GM21786 (cell line): ENCODE measurements around the gene GPR173.

Source experiments
- ATAC-seq: cut with Tn5 transposase; IDR thresholded peaks from one replicate; pipeline ENCODE4 v1.9.1; 2021; ENCODE audit not compliant: unreplicated experiment

Gene GPR173, protein sequence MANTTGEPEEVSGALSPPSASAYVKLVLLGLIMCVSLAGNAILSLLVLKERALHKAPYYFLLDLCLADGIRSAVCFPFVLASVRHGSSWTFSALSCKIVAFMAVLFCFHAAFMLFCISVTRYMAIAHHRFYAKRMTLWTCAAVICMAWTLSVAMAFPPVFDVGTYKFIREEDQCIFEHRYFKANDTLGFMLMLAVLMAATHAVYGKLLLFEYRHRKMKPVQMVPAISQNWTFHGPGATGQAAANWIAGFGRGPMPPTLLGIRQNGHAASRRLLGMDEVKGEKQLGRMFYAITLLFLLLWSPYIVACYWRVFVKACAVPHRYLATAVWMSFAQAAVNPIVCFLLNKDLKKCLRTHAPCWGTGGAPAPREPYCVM

DNA sequence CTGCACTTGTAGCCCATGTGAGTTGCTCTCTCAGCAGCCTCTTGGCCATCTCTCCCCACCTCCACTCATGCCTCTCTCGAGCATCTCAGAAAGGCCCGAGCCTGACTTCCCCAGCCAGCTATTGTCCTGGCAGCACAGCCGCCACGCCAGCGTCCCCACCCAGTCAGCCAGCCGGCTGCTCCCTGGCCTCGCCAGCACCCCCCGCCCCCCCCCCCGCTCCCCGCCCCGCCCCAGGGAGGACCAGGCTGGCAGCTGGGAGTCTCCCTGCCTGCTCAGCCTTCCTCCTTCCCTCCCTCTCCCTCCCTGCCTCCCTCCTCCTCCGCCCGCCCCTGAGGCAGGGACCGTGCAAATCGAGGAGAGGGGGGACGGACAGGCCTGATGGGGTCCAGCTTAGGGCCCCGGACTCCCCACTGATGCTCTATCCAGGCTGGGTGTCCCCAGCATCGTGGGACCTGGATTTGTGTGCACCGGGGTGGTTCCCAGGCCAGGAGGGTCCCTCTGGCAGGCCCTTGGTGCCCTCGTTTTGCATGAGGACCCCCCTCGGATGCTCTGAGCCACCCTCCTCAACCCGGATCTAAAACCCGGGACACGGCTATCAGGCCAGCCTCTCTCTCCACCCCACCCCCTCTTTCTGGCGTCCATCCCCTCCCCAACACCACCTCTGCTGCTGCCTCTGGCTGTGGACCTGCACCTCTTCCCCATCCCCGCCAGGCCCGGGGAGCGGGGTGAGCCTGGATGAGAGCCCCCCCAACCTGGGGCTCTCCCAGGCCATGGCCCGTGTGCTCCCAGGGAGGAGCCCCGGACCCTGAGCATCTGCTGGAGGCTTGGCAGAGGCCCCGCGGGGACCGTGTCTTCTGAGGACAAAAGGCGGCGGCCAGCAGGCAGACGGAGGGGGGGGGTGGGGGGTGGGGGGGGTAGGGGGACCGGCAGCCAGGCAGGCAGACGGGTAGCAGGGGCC, at the start of gene GPR173:
GPR173 (plus strand) TSS at position 621 of the 958 bp plus-strand sequence. CDS start 27,833 bp downstream, outside the sequence.
- no peak for ATAC-seq

DNA sequence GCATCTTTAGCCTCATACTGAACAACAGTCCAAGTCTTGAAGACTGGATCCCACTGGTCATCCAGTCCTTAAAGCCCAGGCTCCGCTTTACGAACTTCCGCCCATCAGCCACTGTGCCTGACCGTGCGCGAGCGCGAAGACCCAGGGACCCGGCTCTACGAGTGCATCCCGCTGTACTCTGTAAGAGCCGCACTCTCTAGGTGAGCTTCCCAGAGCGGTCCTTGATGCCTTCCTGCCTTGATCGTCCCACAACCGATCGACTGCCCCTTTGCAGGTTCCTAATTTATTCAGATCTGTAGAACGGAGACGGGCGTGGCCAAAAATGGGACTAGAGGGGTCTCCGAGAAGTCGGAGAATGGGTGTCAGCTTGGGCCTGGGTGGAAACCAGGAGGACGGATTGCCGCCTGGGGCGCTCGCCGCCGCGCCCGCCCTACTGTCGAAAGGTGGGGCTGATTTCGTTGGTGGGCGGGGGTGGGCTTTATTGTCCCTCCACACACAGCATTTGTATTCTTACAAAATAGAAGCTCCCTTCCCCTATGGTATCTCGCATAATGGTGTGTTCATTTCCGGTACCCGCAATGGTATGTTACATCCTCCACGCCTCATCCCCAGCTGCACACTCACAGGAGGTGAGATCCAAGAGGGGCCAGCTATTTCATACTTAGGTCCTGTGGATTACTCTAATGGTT, 48.0 kb upstream of the GPR173 start:
- ATAC-seq = no peak

DNA sequence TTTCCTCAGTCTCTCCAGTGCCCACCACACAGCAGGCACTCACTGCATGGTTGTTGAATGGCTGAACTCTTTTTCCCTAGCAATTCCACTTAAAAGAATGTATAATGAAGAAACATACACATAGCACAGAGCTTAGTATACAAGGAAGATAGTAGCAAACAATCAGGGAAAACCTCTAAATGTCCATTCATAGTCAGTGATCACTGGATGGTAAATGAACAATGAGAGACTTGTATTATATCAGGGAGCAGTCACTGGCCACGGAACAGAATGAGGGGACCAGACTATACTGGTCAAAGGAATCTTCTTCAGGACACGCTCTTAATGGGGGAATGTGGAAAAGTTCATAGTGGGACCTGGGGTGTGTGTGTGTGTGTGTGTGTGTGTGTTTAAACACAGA, 46.6 kb upstream of the GPR173 start:
- no peak for ATAC-seq

DNA sequence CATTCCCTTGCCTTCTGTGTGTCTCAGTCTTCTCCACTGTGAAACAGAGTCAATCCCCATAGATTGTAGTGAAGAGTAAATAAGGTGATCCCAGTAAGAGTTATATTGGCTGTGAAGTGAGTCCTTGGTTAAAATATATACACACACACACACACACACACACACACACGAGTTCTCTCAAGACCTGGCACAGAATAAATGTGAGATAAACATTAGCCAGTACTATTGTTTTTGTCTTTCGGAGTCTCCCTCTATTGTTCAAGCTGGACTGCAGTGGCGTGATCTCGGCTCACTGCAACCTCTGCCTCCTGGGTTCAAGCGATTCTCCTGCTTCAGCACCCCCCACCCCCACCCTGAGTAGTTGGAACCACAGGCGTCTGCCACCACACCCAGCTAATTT, 45.5 kb upstream of the GPR173 start:
- no peak for ATAC-seq

DNA sequence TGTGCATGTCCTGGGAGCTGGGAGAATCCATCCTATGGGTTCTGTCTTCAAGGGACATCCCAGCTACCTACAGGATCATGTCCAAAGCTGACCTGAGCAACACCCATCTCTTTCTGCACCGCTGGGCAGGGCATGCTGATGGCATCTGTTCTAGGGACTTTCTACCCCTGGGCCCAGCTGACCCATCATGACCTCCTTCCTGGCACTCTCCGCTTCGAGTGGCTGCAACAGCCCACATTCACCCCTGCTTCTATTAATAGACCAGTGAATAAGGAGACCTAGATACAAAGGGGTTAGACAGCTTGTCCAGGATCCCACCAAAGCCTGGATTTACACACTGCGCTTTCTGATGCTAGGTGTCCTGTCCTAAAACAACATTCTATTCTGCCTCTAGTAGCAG, 44.6 kb upstream of the GPR173 start:
- ATAC-seq = no peak

DNA sequence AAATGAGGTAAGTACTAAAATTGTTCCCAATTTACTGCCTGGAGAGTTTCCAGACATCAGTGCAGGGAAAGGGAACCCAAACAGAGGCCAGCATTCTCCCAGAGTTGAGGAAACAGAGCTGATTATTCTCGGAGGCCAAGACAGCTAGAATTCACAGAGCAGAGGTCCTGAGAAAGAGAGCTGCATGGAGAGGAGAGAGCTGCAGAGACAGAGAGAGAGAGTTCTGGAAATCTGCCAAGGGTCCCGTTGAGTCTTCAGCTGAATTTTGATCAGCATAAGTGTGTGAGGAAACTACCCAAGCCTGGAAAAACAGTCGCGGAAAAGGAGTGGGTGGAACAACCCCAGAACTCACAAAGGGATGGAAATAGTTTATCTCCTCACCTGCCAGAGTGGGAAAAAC, 43.8 kb upstream of the GPR173 start:
- ATAC-seq = no peak

DNA sequence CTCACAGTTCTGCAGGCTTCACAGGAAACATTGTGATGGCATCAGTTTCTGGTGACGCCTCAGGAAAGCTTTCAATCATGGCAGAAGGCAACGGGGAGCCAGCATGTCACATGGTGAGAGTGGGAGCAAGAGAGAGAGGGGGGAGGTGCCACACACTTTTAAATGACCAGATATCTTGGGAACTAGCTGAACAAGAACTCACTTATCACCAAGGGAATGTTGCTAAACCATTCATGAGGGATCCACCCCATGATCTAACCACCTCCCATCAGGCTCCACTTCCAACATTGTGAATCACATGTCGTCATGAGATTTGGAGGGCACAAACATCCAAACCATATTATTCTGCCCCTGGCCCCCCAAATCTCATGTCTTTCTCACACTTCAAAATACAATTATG, 43.3 kb upstream of the GPR173 start:
- ATAC-seq = no peak

DNA sequence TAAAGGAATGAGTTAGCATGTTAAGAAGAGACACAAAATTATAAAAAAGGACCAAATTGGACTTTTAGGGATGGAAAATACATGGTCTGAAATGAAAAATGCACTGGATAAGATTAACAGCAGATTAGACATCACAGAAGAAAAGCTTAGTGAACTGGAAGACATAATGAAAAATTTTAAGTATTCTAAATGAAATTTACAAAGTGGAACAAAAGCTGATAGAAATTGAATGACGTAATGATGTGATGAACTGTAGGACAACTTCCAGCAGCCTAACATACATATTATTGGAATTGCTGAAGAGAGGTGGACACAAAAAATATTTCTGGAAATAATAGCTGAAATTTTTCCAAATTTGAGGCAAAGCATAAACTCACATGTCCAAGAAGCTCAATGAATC, 39.6 kb upstream of the GPR173 start:
- ATAC-seq = no peak

DNA sequence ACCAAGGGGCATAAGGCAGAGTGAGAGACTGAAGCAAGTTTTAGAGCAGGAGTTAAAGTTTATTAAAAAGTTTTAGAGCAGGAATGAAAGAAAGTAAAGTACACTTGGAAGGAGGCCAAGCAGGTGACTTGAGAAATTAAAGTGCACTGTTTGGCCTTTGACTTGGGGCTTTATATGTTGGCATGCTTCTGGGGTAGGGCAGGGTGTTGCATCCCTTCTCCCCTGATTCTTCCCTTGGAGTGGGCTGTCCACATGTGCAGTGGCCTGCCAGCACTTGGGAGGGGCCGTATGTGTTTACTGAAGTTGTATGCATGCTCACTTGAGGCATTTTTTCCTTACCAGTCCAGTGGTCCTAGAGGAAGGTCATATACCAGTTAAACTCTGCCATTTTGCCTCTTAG, 35.3 kb upstream of the GPR173 start:
- ATAC-seq = no peak

DNA sequence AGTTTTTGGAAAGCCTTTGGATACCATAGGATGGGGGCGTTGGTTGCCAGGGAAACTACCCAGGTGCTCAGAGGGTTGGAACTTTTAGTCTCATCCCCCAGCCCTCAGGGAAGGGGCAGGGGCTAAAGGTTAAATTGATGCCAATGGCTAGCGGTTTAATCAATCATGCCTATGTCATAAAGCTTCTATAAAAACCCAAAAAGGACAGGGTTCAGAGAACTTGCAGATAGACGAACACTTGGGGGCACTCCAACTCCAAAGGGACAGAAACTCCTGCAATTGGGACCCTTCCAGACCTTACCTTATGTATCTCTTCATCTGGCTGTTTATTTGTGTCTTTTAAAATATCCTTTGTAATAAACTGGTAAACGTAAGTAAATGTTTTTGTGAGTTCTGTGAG, 30.0 kb upstream of the GPR173 start:
- ATAC-seq = no peak

DNA sequence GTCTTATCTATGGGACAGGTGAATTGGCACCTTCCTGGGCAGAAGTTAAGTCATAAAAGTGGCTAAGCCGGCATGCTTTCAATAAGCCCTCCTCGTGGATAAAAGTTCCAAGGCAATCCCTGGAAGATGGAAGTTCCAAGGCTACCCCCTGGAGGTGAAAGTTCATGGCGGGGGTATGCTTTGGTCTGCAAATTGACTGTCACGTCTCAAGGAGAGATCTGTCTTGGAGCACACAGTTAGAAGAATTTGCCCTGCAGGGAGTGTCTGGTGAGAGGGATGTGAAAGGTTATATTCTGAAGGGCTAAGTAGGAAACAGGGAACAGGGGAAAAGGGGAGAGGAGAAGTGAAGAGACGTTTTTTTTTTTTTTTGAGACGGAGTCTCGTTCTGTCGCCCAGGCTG, 26.2 kb upstream of the GPR173 start:
- no peak for ATAC-seq

DNA sequence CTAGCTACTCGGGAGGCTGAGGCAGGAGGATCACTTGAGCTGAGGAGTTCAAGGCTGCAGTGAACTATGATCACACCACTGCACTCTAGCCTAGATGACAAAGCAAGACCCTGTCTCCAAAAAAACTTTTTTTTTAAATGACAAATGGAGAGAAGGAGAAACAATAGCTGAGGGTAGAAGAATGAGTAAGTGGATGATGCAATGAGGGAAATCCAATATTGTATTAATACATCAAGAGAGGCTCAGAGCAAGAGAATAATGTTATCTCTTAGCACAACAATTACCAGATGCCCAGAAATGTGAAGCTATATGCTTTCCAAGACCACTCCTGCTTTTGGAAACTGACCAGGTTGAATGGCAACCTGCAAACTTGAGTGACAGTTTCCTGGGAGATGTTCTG, 19.9 kb upstream of the GPR173 start:
- no peak for ATAC-seq

DNA sequence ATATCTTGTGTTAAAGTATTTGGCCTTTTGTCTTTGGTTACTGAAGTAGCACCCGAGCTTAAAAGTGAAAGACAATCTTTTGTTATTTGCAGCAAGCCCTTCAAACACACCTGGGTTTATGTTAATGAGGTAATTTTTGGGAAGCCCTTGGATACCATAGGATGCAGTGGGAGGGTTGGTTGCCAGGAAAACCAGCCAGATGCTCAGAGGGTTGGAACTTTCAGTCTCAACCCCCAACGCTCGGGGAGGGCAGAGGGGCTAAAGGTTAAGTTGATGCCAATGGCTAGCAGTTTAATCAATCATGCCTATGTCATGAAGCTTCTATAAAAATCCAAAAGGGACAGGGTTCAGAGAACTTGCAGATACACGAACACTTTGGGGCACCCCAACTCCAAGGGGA, 17.2 kb upstream of the GPR173 start:
- no peak for ATAC-seq

DNA sequence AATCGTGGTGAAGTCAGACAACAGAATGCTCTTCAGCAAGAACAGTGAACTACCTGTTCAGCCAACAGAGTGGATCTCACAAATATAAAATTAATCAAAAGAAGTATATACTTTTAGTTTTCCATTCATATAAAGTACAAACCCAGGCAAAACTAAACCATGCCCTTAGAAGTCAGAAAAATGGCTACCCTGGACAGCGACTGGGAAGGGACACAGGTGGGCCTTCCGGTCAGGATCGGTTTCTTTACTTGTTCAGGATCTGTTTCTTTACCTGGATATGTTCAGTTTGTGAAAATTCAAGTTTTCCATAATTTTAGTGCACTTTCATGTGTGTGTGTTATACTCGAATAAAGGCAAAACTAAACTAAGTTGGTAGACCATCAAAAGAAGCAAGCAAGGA, 12.4 kb upstream of the GPR173 start:
- no peak for ATAC-seq

DNA sequence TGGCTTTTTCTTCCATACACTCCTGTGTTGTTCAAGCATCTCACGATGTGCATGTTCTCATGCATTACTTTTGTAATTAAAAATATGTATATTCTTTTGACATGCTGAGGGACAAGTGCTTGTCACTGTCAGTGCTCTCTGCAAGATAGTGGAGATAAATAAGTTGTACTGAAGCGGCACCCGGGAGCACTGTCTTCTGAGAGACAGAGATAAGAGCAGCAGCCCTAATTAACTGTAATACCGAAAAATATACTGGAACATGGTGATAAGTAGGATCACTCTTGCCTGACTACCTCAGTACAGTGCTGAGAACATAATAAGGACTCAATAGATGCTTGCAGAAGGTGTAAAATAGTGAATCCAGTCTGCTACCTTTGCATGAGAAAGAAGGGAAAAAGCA, 9.4 kb upstream of the GPR173 start:
- ATAC-seq = no peak

DNA sequence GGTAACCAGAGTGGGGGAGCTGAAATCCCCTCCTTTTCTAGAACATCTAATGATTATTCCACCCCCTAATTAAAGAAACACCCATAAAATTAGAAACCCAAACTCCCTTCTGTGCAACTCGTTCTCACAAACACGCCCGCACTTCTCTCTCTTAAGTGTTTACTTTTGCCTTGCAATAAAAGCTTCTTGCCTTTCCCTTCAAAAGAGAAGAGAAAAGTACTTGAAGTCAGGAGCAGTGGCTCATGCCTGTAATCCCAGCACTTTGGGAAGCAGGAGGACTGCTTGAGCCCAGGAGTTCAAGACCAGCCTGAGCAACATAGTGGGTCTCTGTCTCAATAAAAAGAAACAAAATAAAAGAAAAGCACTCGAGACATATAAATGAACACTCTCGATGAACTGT, 3.6 kb upstream of the GPR173 start:
- no peak for ATAC-seq

DNA sequence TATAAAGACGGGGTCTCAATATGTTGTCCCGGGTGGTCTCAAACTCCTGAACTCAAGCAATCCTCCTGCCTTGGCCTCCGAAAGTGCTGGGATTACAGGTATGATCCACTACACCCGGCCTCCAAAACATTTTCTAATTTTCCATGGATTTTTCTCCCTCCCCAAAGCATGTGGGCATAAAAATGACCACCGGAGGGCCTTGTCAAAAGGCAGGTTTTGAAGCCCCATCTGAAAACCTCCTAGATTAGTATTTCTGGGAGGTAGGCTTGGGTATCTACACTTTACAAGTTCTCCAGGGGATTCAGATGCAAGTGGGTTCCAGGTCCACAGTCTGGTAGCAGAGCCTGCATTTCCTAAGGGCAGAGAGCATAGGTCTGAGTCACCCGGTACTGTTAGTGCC, 1.4 kb upstream of the GPR173 start:
- ATAC-seq = no peak

DNA sequence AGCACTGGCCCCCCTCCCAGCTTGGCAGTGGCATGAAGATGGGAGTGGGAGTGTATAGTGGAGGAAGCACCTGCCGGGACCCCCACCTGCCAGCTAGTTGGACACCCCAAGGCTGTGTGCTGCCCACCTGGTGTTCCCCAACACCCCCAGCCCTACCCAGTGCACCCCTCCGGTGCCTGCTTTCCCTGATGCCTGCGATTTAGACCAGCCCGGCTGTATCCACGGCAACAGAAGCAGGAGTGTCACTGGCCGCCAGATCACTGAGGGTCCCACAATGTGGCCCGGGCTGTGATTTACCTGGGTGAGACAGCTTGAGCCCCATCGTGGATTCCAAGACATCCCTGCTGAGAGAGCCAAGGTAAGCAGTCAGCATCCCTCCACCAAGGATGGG, 533 bp downstream of the GPR173 start:
- ATAC-seq = no peak

DNA sequence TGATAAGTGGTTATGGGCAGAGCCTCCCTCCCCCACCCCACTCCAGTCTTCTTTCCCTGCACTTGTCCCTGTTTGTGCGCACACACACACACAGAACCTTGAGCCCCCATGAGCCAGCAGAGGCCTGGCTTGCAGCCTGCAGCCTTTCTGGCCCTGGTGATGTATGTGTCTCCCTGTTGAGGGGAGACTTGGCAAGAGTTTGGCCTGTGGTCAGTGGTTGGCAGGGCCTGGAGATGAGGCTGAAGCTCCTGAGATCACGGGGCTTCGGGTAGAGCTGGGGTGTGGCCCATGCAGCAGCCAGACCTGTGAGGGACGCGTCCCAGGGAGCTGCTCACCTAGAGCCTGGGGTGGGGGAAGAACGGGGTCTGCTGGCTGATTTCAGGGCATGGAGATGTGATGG, 2.3 kb downstream of the GPR173 start:
- no peak for ATAC-seq

DNA sequence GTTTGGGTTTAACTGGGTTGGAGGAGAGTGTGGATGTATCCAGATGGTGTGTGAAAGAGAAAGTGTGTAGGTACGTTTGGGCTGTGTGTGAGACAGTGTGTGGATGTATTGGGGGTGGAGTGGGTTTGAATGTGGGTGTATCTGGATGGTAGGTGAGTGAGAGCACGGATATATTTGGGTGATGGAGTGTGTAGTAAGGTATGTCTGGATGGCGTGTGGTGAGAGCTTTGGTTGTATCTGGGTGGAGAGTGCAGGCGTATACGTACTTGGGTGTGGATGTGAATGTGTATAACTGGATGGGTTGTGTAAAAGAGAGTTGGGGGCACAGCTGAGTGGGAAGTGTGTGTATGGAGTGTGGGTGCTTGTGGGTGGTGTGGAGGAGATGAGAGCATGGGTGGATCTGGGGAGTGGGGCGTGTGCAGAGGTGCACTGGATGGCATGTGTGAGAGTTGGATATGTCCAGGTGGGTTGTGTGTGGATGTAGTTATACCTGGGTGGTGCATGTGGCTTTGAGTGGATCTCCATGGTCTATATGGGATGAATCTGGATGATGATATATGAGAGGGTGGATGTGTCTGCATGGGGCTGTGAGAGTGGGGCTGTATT, 6.8 kb downstream of the GPR173 start:
- no peak for ATAC-seq

DNA sequence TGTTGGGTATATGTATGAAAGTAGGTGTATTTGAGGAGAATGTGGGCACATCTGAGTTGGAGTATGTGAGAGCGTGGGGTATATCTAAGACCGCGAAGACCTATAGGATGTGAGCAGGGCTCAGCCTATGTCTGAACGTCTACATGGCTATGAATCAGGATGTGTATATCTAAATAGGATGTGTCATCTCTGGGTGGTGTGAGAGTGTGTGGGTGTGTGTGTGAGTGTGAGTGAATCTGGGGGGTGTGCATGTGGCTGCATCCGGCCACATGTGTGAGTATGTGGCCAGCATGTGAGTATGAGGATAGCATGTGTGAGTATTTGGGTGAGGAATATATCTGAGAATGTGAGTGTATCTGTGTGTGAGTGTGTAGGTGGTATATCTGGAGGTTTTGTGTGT, 7.7 kb downstream of the GPR173 start:
- no peak for ATAC-seq
